Stimulated activated naive CD8-positive, alpha-beta T cell treated with anti-CD3 and anti-CD28 coated beads, Interleukin-15, amount 100 ng/mL, for 72 hours (primary cell): ENCODE data around the gene BLVRA.
"Not testable (repeated sequence)": the region's sequence is repeated elsewhere in the genome, so short reads cannot be mapped to it uniquely, and the experiment has no call there.

Experiments used
- ATAC-seq: fragments of 150-1000 bp; cut with Tn5 transposase; 2 replicates; pipeline ENCODE4 v1.10.0; 2021; ENCODE audit warnings: mild to moderate bottlenecking, moderate library complexity
- DNase-seq, 2 donors: peaks; one replicate each; pipeline ENCODE4 v3.0.0; 2021 to 2022
- H3K27ac Mint-ChIP-seq, 2 donors: one replicate each; pipeline ENCODE4 v1.8.0; 2022; ENCODE audit warnings: mild to moderate bottlenecking in 2 of 2, mixed read lengths in 2 of 2, moderate library complexity in 2 of 2
- H3K27me3 Mint-ChIP-seq: one replicate; pipeline ENCODE4 v1.8.0; 2022; ENCODE audit warnings: mixed read lengths
- H3K4me1 Mint-ChIP-seq: one replicate; pipeline ENCODE4 v1.8.0; 2022; ENCODE audit warnings: mild to moderate bottlenecking, mixed read lengths
- H3K4me3 Mint-ChIP-seq, 2 donors: one replicate each; pipeline ENCODE4 v1.8.0; 2022; ENCODE audit warnings: mild to moderate bottlenecking in 2 of 2, mixed read lengths in 2 of 2, moderate library complexity in 1 of 2
- H3K9me3 Mint-ChIP-seq, 2 donors: one replicate each; pipeline ENCODE4 v1.8.0; 2022; ENCODE audit warnings: mixed read lengths in 2 of 2

The BLVRA gene

DNA sequence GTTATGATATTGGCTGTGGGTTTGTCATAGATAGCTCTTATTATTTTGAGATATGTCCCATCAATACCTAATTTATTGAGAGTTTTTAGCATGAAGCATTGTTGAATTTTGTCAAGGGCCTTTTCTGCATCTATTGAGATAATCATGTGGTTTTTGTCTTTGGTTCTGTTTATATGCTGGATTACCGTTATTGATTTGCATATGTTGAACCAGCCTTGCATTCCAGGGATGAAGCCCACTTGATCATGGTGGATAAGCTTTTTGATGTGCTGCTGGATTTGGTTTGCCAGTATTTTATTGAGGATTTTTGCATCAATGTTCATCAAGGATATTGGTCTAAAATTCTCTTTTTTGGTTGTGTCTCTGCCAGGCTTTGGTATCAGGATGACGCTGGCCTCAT, 16.8 kb downstream of the BLVRA start:
- not testable (repeated sequence) for H3K27ac Mint-ChIP-seq, H3K9me3 Mint-ChIP-seq, H3K27me3 Mint-ChIP-seq, H3K4me3 Mint-ChIP-seq, ATAC-seq, DNase-seq, H3K4me1 Mint-ChIP-seq

DNA sequence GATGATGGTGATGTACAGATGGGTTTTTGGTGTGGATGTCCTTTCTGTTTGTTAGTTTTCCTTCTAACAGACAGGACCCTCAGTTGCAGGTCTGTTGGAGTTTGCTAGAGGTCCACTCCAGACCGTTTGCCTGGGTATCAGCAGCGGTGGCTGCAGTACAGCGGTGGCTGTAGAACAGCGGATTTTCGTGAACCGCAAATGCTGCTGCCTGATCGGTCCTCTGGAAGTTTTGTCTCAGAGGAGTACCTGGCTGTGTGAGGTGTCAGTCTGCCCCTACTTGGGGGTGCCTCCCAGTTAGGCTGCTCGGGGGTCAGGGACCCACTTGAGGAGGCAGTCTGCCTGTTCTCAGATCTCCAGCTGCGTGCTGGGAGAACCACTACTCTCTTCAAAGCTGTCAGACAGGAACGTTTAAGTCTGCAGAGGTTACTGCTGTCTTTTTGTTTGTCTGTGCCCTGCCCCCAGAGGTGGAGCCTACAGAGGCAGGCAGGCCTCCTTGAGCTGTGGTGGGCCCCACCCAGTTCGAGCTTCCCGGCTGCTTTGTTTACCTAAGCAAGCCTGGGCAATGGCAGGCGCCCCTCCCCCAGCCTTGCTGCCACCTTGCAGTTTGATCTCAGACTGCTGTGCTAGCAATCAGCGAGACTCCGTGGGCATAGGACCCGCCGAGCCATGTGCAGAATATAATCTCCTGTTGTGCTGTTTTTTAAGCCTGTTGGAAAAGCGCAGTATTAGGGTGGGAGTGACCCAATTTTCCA, 20.0 kb downstream of the BLVRA start:
- not testable (repeated sequence) for H3K4me3 Mint-ChIP-seq, DNase-seq, H3K27ac Mint-ChIP-seq, H3K4me1 Mint-ChIP-seq, ATAC-seq, H3K9me3 Mint-ChIP-seq, H3K27me3 Mint-ChIP-seq

DNA sequence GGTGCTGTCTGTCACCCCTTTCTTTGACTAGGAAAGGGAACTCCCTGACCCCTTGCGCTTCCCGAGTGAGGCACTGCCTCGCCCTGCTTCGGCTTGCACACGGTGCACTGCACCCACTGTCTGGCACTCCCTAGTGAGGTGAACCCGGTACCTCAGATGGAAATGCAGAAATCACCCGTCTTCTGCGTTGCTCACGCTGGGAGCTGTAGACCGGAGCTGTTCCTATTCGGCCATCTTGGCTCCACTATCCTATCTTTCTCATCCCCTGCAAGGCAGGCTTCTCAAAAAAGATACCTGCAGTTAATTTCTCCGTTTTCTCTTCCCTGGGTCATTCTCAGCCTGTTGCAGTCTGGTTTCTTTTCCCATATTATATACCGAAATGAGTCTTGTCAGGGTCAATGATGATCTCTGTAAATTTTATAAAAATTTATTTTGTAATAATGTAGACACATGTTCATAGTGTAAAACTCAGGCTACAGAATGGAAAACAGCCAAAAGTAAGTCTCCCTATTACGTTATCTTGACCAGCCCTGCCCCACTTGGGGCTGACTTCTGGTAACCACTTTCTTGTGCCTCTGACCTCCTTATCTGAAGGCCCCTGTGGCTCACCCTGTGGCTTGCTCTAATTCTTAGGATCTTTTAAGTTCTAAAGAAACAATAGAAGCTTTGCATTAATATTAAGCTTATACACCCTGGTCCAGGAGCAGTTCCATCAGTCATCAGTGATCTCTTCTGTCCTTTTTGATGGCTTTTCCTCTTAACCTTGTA, 20.7 kb downstream of the BLVRA start:
- no peaks in the 10 kb centered on the region for H3K9me3 Mint-ChIP-seq
- peaks cover 11% of the 10 kb centered on the region for H3K4me1 Mint-ChIP-seq
- H3K27me3 Mint-ChIP-seq, result no peaks in the 10 kb centered on the region
- no peak overlapping the region for H3K27ac Mint-ChIP-seq
- DNase-seq (no peak), ATAC-seq (no peak)
- no peak overlapping the region for H3K4me3 Mint-ChIP-seq

DNA sequence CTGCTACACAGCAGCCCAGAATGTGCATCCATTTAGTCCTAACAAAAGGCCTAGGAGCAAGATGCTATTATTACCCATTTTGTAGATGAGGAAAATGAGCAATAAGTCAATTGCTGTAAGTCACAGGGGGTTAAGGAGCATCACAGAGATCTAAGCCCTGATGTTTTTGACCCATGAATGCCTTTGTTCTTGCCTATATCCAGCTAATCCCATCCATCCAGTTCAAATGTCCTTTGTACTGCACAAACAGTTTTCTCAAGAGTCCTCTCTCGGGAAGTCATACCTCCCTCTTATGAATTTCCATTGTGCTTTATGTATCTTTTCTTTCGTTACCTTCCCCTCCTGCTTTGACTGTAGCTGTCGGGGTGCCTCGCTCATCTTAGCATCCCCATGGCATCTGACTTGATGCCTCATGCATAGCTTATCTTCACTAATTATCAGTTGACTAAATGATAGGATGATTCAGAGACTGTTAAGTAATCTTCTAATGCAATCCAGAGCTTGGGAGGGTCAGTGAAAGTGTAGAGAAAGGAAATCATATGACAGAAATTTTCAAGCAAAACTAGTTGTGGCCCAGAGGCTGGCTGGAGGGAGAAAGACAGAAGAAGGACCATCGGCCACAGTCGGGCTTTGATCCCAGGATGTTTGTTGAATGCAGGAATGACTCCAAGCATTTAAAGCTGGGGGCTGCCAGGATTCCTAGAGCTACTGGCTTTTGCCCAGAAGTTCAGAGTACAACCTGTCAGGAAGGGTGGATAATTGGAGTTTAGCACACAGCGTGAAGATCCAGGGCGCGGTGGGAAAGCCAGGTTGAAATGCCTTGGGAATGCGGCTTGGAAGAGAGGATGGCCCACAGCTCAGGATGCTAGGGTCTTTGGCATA, 23.5 kb downstream of the BLVRA start:
- no peak for DNase-seq
- H3K4me1 Mint-ChIP-seq, result peaks cover 17% of the 10 kb centered on the region
- no peaks in the 10 kb centered on the region for H3K27me3 Mint-ChIP-seq
- H3K4me3 Mint-ChIP-seq, result no peak overlapping the region
- no peak overlapping the region for H3K27ac Mint-ChIP-seq
- ATAC-seq, result no peak
- H3K9me3 Mint-ChIP-seq, result no peaks in the 10 kb centered on the region

DNA sequence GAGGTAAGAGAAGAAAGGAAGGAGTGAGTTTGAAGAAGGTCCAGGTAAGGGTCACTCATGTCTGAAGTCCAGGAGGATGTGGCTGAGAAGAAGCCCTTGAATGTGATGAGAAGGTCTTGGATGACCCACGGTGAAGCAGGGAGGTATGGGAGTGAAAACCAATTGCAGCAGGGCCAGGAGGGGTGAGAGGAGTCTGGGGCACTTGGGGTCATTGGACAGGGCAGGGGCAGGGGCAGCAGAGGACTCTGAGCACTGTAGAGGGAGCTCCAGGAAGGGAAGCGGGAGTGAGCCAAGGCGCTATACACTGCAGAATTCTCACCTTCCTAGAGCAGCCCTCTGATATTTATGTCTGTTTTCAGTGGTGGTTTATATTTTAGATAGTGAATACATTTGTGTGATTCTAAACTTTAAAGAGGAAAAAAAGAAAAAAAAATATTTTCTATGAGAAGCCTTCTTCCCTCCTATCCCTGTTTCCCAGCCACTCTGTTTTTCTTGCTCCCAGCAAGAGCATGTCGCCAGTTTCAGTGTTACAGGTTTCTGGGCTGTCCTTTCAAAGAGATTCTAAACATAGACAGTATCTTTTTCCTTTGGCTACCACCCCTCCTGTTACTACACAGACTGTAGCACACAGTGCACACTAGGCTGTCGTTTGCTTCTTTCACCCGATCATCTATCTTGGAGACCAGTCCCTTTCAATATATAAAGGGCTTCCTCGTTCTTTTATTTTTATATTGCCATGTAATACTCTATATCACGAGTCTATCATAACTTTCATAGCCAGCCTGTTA, 24.5 kb downstream of the BLVRA start:
- H3K27ac Mint-ChIP-seq, result no peak overlapping the region

DNA sequence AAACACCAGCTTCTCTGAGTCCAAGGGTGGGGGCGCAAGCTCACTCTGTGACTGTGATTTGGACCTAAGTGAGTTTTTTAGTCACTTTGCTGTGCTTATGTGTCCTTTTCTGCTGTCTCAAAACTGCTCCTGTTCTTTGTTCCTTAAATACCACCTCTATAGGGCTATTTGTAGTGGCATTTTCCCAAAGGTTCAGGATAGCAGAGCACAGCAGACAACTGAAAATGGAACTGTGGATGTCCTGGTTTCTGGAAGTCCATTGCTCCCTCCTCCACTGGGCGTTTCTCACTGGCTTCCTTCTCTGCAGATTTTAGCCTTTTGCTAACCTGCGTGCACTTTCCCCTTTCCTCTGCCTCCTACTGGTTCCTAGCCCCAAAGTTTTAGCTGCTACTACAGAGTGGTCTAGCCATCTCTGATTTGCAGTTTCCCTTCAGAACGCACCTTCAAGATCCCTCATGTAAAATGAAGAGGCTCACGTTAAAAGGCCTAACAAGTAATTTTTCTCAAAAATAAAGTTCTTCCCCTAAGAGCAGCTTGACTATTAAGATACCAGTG, 25.6 kb downstream of the BLVRA start:
- DNase-seq (no peak), ATAC-seq (no peak)
- Mint-ChIP-seq H3K4me1 (peaks cover 13% of the 10 kb centered on the region), H3K9me3 (no peaks in the 10 kb centered on the region), H3K27me3 (no peaks in the 10 kb centered on the region), H3K27ac (no peak overlapping the region), H3K4me3 (no peak overlapping the region)

More for the DNA sequence above, 24.5 kb downstream of the BLVRA start:
- peaks cover 17% of the 10 kb centered on the region for H3K4me1 Mint-ChIP-seq
- H3K4me3 Mint-ChIP-seq, result no peak overlapping the region
- no peaks in the 10 kb centered on the region for H3K9me3 Mint-ChIP-seq
- no peak for DNase-seq
- no peak for ATAC-seq
- no peaks in the 10 kb centered on the region for H3K27me3 Mint-ChIP-seq

DNA sequence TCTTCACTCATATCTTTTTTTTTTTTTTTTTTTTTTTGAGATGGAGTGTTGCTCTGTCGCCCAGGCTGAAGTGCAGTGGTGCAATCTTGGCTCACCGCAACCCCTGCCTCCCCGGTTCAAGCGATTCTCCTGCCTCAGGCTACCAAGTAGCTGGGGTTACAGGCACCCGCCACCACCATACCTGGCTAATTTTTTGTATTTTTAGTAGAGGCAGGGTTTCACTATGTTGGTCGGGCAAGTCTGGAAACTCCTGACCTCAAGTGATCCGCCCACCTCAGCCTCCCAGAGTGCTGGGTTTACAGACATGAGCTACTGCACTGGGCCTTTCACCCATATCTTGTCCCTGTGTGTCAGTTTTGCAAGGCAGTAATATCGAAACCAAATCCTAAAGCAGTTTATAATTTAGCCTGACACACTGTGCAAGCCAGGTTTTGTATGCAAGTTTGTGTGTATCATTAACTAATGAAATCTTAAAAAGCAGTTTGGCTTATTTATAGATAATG, 26.2 kb downstream of the BLVRA start:
- H3K27ac Mint-ChIP-seq, H3K9me3 Mint-ChIP-seq, H3K27me3 Mint-ChIP-seq, H3K4me3 Mint-ChIP-seq: not testable (repeated sequence)
- H3K4me1 Mint-ChIP-seq, result peaks cover 12% of the 10 kb centered on the region
- ATAC-seq, result peak; percentile 81
- DNase-seq, result peak; percentile 21 to 36

DNA sequence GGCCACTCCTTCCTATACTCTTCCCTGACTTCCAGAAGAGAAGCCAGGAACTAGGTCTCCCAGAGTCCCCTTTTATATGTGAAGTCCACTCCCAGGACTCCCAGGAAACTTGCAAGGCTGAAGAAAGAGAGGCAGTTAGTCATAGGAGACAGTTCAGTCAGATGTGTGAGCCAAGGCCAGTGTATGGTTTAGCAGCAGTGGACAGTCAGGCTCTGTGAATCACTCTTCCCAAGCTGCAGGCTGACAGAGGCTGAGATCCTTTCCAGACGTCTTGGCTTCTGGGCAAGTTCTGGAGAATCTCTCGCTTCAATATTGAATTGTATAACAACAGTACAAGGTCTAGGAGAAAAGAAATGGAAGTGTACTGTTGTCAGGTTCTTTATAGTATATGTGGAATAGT, 26.9 kb downstream of the BLVRA start:
- Mint-ChIP-seq H3K4me3 (no peak overlapping the region), H3K9me3 (no peaks in the 10 kb centered on the region), H3K27me3 (no peaks in the 10 kb centered on the region), H3K27ac (no peak overlapping the region), H3K4me1 (peaks cover 12% of the 10 kb centered on the region)
- DNase-seq (no peak), ATAC-seq (no peak)

DNA sequence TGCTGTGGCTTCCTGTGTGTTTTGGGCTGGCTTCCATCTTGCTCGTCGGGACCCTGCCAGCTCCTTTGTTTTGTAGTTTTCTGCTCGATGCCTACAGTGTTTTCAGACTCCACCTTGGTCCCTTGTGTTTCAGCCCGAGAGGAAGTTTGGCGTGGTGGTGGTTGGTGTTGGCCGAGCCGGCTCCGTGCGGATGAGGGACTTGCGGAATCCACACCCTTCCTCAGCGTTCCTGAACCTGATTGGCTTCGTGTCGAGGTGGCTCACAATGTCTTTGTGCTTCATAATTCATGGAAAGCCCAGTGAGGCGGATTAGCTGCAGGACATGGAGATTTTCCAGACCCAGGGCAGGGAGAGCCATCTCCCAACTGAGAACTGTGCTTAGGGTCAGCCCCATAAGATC, 29.3 kb downstream of the BLVRA start:
- H3K4me3 Mint-ChIP-seq, result no peak overlapping the region
- H3K9me3 Mint-ChIP-seq, result no peaks in the 10 kb centered on the region
- no peak overlapping the region for H3K27ac Mint-ChIP-seq
- ATAC-seq (no peak), DNase-seq (no peak)
- peaks cover 12% of the 10 kb centered on the region for H3K4me1 Mint-ChIP-seq
- no peaks in the 10 kb centered on the region for H3K27me3 Mint-ChIP-seq

DNA sequence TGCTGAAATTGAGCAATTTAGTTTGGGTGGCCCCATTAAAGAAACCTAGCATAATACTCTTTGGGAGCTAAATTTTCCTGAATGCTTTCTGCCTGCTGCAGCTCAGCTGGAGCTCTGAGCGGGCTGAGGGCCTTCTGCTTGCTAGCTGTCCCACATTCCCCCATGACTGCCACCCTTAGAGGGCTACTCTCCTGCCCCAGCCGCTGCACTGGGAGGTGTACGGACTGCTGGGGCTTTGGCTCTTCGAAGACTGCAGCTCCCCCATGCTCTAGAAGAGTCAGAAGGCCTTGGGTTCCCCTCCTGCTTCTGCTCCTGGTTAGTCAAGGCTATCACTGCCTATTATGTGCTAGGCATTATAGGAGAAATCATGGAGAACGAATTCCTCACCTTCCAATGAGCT, 31.5 kb downstream of the BLVRA start:
- no peak overlapping the region for H3K27ac Mint-ChIP-seq
- H3K4me3 Mint-ChIP-seq, result no peak overlapping the region
- H3K27me3 Mint-ChIP-seq, result no peaks in the 10 kb centered on the region

DNA sequence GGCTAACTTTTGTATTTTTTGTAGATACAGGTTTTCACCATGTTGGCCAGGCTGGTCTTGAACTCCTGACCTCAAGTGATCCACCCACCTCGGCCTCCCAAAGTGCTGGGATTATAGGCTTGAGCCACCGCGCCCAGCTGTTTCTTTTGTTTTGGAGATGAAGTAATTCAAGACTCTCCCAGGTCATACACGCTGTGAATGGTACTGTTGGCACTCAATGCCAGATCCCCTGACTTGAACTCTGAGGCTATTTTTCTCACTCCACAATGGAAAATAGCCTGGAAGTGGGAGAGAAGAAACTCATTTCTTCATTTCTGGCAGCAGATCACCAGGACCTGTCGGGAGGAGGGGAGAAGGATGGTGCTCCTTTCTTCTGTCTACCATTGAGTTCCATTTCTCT, 32.4 kb downstream of the BLVRA start:
- Mint-ChIP-seq H3K27ac (no peak overlapping the region), H3K4me1 (no peaks in the 10 kb centered on the region), H3K4me3 (no peak overlapping the region), H3K9me3 (no peaks in the 10 kb centered on the region), H3K27me3 (no peaks in the 10 kb centered on the region)
- DNase-seq, result no peak
- ATAC-seq, result no peak

More for the DNA sequence above, 31.5 kb downstream of the BLVRA start:
- Mint-ChIP-seq H3K4me1 (no peaks in the 10 kb centered on the region), H3K9me3 (no peaks in the 10 kb centered on the region)
- ATAC-seq, result no peak
- DNase-seq, result no peak

DNA sequence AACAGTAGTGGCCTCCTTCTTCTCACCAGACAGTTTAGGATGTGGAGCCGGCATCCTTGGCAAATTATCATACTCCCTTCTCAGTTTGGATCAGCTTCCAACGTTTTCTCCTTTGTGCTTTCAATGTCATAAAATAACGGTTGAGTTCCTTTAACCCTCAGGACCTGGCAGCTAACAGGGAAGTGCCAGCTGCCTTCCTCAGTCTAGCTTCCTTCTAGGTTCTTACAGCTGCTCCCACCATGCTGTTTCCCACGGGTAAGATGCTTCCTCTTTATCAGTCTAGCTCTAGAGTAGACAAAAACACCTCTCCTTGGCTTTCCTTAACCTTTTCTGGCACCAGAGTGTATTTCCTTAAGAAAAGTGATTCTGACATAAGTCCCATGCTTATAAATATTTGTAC, 33.2 kb downstream of the BLVRA start:
- DNase-seq (no peak), ATAC-seq (no peak)
- H3K27me3 Mint-ChIP-seq, result no peaks in the 10 kb centered on the region
- no peak overlapping the region for H3K4me3 Mint-ChIP-seq
- H3K9me3 Mint-ChIP-seq, result no peaks in the 10 kb centered on the region
- no peak overlapping the region for H3K27ac Mint-ChIP-seq
- no peaks in the 10 kb centered on the region for H3K4me1 Mint-ChIP-seq

DNA sequence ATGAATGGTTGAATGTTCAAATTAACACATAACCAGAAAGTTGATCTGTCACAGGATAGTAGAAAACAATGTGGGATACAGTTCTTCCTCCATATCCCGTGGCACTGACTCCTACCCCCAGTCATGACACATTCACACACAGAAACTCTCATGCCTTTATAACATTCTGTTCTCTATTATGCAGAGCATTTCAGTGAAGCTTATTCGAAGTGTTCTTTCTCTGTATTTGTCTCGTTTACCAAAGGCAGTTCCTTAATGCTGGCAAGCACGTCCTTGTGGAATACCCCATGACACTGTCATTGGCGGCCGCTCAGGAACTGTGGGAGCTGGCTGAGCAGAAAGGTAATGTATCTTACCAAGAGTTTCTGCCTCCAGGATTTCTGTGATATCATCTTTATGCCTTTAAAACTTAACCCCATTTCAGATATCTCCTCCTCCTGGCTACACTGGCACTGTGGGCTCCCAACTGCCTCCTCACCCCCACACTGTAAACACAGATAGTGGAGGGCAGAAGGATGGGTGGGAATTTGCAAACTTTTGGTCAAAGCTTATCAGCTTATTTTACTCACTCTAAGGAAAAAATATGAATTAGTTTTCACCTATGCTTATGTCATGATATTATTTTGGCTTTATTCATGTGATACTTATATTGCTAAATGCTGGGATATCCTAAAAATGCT, 34.1 kb downstream of the BLVRA start:
- Mint-ChIP-seq H3K4me3 (no peak overlapping the region), H3K4me1 (no peaks in the 10 kb centered on the region), H3K27ac (no peak overlapping the region), H3K27me3 (no peaks in the 10 kb centered on the region), H3K9me3 (no peaks in the 10 kb centered on the region)
- ATAC-seq (no peak), DNase-seq (no peak)

DNA sequence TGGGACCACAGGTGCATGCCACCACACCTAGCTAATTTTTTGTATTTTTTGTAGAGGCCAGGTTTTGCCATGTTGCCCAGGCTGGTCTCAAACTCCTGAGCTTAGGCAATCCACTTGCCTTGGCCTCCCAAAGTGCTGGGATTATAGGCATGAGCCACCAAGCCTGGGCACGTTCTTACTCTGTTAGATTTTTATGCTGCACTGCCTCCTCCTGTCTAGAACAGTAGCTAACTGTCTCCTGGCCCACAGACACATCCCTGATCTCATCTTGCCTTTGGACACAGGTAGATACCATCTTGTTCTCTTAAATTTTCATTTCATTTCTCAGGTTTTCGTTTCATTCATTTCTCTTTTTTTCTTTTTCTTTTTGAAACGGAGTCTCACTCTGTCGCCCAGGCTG, 41.1 kb downstream of the BLVRA start:
- Mint-ChIP-seq H3K9me3 (no peaks in the 10 kb centered on the region), H3K27me3 (no peaks in the 10 kb centered on the region), H3K4me3 (no peak overlapping the region), H3K27ac (no peak overlapping the region), H3K4me1 (no peaks in the 10 kb centered on the region)
- no peak for DNase-seq
- ATAC-seq, result no peak
